A549 treated with Hydrocortisone at 1 μM for 4 hours (cell line): Measurements from ENCODE around the gene MRPL20. TPM values are rescaled to one million over a fixed set of nuclear protein-coding genes. Genes with fewer than 3 reads are reported as not detected.

Experiments used
- total RNA-seq: library from RNA; stranded (reverse); fragments of 200-300 nt; extraction: Qiagen RNA extraction; gene quantifications from 5 replicates; pipeline ENCODE4 v1.2.3, GENCODE V29; 2022

Gene MRPL20
- total RNA-seq, result 128 to 154 TPM (median 130 TPM) in 5 replicates

DNA sequence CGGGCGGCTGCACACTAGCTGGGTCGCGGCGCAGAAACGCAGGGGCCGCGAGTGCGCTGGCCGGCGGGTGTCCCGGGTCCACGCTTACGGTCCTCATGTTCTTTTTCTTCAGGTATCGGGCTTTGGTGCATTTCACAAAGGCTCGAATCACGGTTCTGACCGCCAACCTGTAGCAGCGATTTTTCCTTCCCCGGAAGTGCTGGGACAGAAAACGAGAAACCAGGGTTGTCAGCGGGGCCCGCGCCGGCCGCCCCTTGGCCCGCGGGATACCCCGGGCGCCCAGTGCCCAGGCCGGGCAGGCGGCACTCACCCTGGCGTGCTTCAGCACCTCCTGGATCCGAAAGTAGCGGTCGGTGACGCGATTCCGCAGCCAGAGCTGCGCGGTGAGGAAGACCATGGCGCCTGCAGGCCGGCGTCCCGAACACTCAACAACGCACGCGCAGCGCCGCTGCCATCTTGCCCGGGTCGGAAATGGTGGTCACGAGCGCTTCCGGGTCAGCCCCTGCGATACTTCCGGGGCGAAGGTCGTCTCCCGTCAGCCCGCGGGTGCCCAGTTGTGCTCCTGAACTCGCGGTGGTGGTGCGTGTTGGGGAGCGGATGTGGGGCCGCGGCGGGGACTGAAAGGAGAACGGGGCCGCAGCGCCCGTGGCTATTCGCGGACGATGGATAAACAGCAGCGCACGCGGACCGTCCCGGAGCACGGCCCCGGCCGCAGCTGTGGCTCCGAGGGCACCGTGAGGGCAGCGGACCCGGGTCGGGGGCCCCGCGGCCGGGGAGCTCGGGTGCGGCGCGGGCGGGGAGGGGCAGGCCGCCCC is at the start of gene MRPL20:
MRPL20 (minus strand) TSS at position 473 of the 815 bp plus-strand sequence; CDS start at position 397, 76 bp downstream.

DNA sequence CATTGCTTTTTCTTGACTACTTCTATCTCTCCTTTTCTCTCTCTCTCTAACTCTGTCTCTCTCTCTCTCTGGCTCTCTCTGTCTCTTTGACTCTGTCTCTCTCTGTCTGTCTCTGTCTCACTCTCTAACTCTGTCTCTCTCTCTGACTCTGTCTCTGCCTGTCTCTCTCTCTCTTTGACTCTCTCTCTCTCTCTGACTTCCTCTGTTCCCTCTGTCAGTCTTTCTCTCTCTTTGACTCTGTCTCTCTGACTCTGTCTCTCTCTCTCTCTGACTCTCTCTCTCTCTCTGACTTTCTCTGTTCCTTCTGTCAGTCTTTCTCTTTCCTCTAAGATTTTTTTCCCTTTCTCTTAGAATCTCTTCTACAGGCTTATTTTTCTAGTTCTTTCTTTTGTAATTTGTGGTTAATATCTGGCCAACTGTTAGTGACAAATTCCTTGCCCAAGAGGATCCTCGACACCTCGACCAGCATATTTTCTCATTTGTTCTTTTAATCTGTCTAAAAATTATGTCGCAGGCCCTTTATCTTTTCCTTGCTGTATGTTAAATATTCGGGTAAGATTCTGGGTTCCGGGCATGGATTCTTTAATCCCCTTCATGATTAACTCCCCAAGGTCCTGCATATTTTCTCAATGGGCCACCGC is 42.1 kb upstream of the MRPL20 start, which contains the start of gene ATAD3C:
ATAD3C (plus strand) TSS at position 591 of the 641 bp plus-strand sequence. CDS start 995 bp downstream, outside the sequence.

DNA sequence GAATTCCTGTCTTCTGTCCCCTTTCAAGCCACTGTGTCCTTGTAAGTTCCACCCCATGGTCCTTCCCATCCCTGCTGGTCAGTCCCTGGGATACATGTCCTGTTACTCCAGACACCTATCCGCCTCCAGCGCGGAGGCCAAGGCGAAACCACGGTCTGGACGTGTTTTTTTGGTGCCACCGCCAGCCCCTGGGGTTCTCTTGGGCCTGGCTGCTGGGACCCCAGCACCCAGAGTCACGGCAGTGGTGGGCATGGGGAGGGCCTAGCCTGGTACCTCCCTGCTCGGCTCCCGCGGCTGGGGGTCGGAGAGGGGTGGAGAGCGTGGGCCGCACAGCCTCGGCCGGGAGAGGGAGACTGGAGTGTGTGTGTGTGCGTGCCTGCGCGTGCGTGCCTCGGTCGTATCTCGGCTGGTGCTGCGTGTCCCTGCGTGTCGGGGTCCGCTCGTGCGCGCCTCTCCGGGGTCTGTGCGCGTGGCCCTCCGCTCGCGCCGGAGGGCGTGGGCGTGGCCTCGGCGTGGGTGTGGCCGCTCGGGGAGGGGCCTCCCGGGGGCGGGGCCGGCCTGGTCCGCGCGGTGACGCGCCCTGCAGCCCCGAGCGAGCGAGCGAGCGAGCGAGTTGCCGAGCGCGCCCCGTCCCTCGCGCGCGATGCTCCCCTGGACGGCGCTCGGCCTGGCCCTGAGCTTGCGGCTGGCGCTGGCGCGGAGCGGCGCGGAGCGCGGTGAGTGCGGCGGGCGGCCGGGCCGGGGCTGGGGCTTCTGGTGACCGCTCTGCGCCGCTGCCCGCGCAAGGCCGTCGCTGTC is 28.2 kb upstream of the MRPL20 start, which contains the start of gene VWA1:
VWA1 (plus strand) TSS at position 585 of the 798 bp plus-strand sequence; CDS start at position 644, 59 bp downstream.

DNA sequence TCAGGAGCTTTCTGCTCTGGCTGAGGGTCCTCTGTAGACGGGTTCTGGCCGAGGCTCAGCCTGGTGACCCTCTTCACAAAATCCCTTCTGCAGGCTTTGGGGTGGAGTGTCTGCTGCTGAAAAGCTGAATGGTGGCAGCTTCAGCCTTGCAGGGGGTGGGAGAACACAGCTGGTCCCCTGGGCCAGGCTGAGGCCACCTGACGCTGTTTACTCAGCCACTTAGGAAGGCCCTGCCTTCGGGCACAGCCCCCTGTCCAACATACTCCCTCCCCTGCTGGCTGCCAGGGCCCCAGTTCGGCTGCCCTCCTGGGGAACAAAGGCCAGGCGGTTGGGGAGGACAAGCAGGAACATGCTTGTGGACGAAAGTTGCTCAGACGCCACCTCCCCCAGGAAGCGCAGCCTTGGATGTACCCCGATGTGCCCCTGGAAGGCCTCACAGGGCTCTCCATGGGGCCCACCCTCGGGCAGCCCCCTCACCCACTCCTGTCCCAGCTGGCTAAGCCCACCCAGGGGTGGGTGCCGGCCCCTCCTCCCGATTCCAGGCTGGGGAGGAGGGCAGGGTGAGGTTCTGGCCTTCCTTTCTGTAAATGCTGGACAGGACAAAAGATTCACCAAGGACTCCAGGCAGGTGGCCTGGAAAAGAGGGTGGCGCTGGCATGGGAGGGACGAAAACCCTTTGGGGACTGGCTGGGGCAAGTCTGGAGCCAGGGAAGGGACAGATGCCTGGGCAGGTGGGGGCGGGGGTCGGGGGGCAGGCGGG is 14.2 kb upstream of the MRPL20 start, which contains the start of gene ANKRD65:
ANKRD65 (minus strand) TSS at position 130 of the 760 bp plus-strand sequence. CDS start 271 bp downstream, outside the sequence.

DNA sequence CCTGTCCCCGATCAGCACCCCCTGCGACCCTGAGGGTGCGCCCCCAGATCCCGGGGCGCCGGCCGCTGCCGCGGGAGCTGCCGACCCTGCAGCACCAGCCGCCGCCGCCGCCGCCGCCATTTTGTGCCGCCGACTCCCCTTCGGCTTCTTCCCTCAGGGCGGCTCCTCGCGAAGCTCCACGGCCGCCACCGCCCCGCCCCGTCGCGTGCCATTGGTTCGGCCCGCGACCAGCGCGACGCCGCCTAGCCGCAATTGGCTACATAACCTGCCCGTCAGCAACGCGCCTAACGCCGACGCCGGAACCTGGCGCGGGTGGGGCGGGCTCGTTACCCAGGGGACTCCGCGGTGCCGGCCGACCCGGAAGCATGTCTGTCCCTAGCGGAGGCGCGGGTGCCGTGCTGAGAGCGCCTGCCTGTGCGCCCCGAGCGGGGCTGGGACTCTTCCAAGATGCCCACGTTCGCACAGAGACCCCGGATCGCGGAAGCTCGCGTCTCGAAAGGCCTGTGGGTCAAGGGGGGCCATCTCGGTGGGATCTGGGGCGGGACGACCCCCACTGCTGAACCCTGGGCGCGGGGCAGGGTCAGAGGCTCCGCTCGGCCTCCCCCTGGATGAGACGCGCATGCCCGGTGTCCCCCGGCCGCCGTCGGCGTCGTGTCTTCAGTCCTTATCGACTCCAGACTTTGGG is 7.8 kb downstream of the MRPL20 start, which contains the start of gene CCNL2:
CCNL2 (minus strand) TSS at position 149 of the 685 bp plus-strand sequence; CDS start at position 120, 29 bp downstream.

DNA sequence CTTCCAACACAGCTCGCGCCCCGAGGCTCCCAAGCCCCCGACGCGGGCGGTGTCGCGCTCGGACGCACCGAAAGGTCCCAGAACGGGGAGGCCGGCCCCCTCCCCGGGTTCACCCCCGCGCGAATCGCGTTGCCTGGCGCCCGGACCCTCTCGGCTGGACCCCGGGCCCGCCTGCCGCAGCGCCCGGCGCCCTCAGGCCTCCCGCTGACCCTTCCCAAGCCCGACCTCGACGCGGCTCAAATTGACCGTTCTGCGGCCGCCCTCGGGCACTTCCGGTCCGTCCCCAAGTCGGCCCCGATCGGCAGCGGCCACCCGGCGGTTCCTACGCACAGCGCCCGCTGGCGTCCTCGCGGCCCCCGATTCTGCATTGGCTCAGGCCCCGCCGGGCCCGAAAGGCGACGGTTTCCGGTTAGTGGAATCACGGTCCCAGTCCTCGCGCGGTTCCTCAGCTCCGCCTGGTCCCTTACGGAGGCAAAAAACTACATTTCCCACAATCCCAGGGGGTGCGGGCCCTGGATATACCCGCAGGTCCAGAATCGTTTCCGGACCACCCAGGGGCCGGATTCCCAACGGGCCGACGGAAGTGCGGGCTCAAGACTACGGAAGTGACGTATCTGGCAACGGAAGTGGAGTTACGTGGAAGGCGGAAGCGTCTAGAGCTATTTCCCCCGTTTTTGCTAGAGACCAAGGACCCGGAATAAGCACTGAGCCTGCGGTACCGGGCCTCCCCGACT is 32.0 kb downstream of the MRPL20 start, which contains the start of gene AURKAIP1:
AURKAIP1 (minus strand) TSS at position 279 of the 734 bp plus-strand sequence. CDS start 451 bp downstream, outside the sequence.

DNA sequence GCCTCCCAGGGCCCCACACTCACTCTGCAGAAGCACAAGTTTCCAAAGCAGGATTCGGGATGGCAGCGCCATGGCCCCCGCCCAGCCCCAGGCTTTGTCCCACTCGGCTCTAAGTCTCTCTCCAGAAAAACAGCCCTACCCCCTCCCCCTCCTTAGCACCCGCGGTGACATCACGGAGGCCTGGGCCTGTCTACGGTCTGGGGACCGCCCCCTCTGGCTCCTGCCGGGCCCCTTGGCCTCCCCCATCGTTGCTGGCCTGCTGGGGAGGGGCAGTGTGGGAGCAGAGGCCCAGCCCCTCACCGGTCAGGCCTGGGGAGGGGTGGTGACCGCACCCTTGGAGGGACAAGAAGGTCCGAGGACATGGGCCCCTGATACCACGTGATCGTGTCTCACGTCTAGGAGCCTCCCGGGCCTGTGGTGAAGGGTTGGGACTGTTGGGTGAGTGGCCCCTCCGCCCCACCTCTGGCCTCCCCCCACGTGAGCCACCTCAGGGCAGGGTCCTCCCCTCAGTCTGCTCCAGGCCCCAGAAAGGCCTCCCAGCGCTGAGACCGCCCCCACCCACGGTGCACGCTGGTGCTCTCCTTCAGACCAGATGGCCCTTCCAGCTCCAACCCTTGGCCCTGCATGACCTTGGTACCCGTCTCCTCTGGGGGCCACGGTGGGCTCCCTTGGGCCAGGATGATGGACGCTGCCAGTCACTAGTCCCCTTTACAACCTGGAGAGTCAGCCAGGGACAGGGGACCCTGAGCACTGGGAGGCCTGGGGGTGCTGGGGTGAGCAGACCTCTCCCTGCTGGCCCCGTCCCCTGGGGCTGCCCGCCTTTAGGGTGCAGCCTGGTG is 48.4 kb downstream of the MRPL20 start, which contains the start of gene MXRA8:
MXRA8 (minus strand) TSS at position 123 of the 839 bp plus-strand sequence; CDS start at position 72, 51 bp downstream.

Other genes with a start within 250 kb of the MRPL20 start
- not detected in 5 replicates for gene TTLL10, start 233.4 kb downstream of the MRPL20 start, total RNA-seq
- gene TNFRSF18, start 200.7 kb downstream of the MRPL20 start, total RNA-seq, result 0.17 to 0.42 TPM in 2 of 5 replicates, not detected in the others
- 0.09 to 0.34 TPM (median 0.25 TPM) in 3 of 5 replicates, not detected in the others for gene TNFRSF4, start 193.1 kb downstream of the MRPL20 start, total RNA-seq
- gene SDF4, start 175.3 kb downstream of the MRPL20 start, total RNA-seq, result 113 to 131 TPM (median 122 TPM) in 5 replicates
- 11.3 to 19.2 TPM (median 17.6 TPM) in 5 replicates for gene B3GALT6, start 175.1 kb downstream of the MRPL20 start, total RNA-seq
- gene C1QTNF12, start 160.6 kb downstream of the MRPL20 start, total RNA-seq, result 0.97 to 2.3 TPM (median 1.3 TPM) in 5 replicates
- 36.7 to 49.8 TPM (median 47.1 TPM) in 5 replicates for gene UBE2J2, start 133.4 kb downstream of the MRPL20 start, total RNA-seq
- gene SCNN1D, start 126.9 kb downstream of the MRPL20 start, total RNA-seq, result 0.76 to 1.3 TPM (median 0.84 TPM) in 5 replicates
- 12.0 to 17.3 TPM (median 13.6 TPM) in 5 replicates for gene ACAP3, start 99.4 kb downstream of the MRPL20 start, total RNA-seq
- 14.3 to 24.7 TPM (median 22.7 TPM) in 5 replicates for gene PUSL1, start 98.7 kb downstream of the MRPL20 start, total RNA-seq
- 53.7 to 59.5 TPM (median 54.7 TPM) in 5 replicates for gene INTS11, start 82.6 kb downstream of the MRPL20 start, total RNA-seq
- gene CPTP, start 82.5 kb downstream of the MRPL20 start, total RNA-seq, result 17.2 to 23.3 TPM (median 21.9 TPM) in 5 replicates
- gene TAS1R3, start 76.0 kb downstream of the MRPL20 start, total RNA-seq, result 0.07 to 0.24 TPM (median 0.20 TPM) in 5 replicates
- gene DVL1, start 57.9 kb downstream of the MRPL20 start, total RNA-seq, result 50.0 to 68.0 TPM (median 63.0 TPM) in 5 replicates
- gene MXRA8, start 48.7 kb downstream of the MRPL20 start, total RNA-seq, result 0.12 to 0.25 TPM (median 0.16 TPM) in 5 replicates
- gene AURKAIP1, start 32.1 kb downstream of the MRPL20 start, total RNA-seq, result 95.4 to 183 TPM (median 168 TPM) in 5 replicates
- gene CCNL2, start 8.0 kb downstream of the MRPL20 start, total RNA-seq, result 42.3 to 54.3 TPM (median 50.5 TPM) in 5 replicates
- 0.06 to 0.14 TPM (median 0.14 TPM) in 3 of 5 replicates, not detected in the others for gene ANKRD65, start 14.0 kb upstream of the MRPL20 start, total RNA-seq
- gene VWA1, start 28.4 kb upstream of the MRPL20 start, total RNA-seq, result 4.1 to 15.8 TPM (median 12.9 TPM) in 5 replicates
- gene ATAD3C, start 42.4 kb upstream of the MRPL20 start, total RNA-seq, result not detected in 5 replicates
- 1.3 to 3.2 TPM (median 2.9 TPM) in 5 replicates for gene ATAD3B, start 64.5 kb upstream of the MRPL20 start, total RNA-seq
- gene ATAD3A, start 104.9 kb upstream of the MRPL20 start, total RNA-seq, result 31.1 to 37.8 TPM (median 35.1 TPM) in 5 replicates
- gene TMEM240, start 133.3 kb upstream of the MRPL20 start, total RNA-seq, result 0.24 to 0.70 TPM (median 0.38 TPM) in 4 of 5 replicates, not detected in the other
- 83.9 to 108 TPM (median 103 TPM) in 5 replicates for gene SSU72, start 167.6 kb upstream of the MRPL20 start, total RNA-seq
- gene FNDC10, start 192.8 kb upstream of the MRPL20 start, total RNA-seq, result 5.5 to 8.9 TPM (median 7.8 TPM) in 5 replicates
- 10.6 to 18.3 TPM (median 16.8 TPM) in 5 replicates for gene MIB2, start 208.2 kb upstream of the MRPL20 start, total RNA-seq
- 0.33 to 0.79 TPM (median 0.50 TPM) in 5 replicates for gene MMP23B, start 224.9 kb upstream of the MRPL20 start, total RNA-seq